AG04450 (cell line): ENCODE results near the gene PAXX. TPM values are rescaled to one million over a fixed set of nuclear protein-coding genes. Genes with fewer than 3 reads are reported as not detected.

Source experiments
- CTCF ChIA-PET: fragments of 300-600, 350-600 bp; formaldehyde crosslinking; extraction: SDS; loops from one replicate; lab custom pipeline; 2022; ENCODE audit warnings: antibody characterized with exemption, inconsistent platforms; lab: Charles Lee
- POLR2A ChIA-PET: fragments of 350-600 bp; formaldehyde crosslinking; extraction: SDS; loops from one replicate; lab custom pipeline; 2021; ENCODE audit warnings: antibody characterized with exemption, inconsistent platforms; lab: Yijun Ruan, JAX
- DNase-seq: peaks from one replicate; pipeline ENCODE4 v3.0.0-alpha.2; 2011; ENCODE audit warnings: low read depth, low spot score
- H3K27ac ChIP-seq: one replicate; pipeline ENCODE4 v1.5.1; 2012; ENCODE audit warnings: low read depth, low read length, control low read depth
- H3K27me3 ChIP-seq: one replicate; pipeline ENCODE4 v1.6.0; 2012; ENCODE audit warnings: low read length; ENCODE audit not compliant: control insufficient read depth, insufficient read depth
- H3K4me3 ChIP-seq: 2 replicates; pipeline ENCODE4 v1.5.1; 2011; ENCODE audit warnings: mild to moderate bottlenecking, low read depth, low read length, control low read depth
- H3K9me3 ChIP-seq: 2 replicates; pipeline ENCODE4 v1.5.1; 2012; ENCODE audit warnings: low read length; ENCODE audit not compliant: control insufficient read depth, insufficient read depth
- CTCF ChIP-seq: IDR thresholded peaks from 2 replicates; pipeline ENCODE4 v1.5.1; 2011; ENCODE audit warnings: low read depth, low read length, control low read depth, inconsistent platforms
- polyA plus RNA-seq: library from polyadenylated mRNA; depleted of rRNA; stranded (reverse); fragments of >200 nt; gene quantifications from 2 replicates; pipeline ENCODE4 v1.2.3, GENCODE V29; 2011

PAXX gene
- polyA plus RNA-seq, 1 experiment, result 6.0 TPM

GRCh38 chr9:137037035-137037434, 44.8 kb downstream of the PAXX start:
- H3K27ac ChIP-seq, result no peak overlapping the region
- no peaks in the 10 kb centered on the region for H3K27me3 ChIP-seq
- no peaks in the 10 kb centered on the region; the same call in 1 of the 2 replicates for H3K9me3 ChIP-seq
- TF ChIP-seq CTCF, result no peak
- H3K4me3 ChIP-seq, result no peak overlapping the region
- DNase-seq, result no peak
- CTCF ChIA-PET, result interaction anchor here (3.7 to 5.1 kb wide), 2 partner anchors 90 to 250 kb away, joined by 31 to 105 read pairs; no protein-coding TSS in a partner anchor
- POLR2A ChIA-PET, result no interaction called here

- Histone ChIP-seq H3K4me3 (no peak overlapping the region), H3K27me3 (no peaks in the 10 kb centered on the region), H3K9me3 (no peaks in the 10 kb centered on the region; the same call in 1 of the 2 replicates), H3K27ac (no peak overlapping the region)
- ChIA-PET CTCF (interaction anchor here (0.6 to 5.1 kb wide), 3 partner anchors 33 to 250 kb away, joined by 3 to 105 read pairs (median 31); partner anchors contain the start of gene SAPCD2), POLR2A (no interaction called here)
- DNase-seq, result no peak
- no peak for TF ChIP-seq CTCF
Measured at GRCh38 chr9:137037483-137037882, 45.3 kb downstream of the PAXX start.

- H3K27ac ChIP-seq, result no peak overlapping the region
- no peak for DNase-seq
- CTCF ChIA-PET, result interaction anchor here (1.3 kb wide), 1 partner anchor 25 kb away, joined by 3 read pairs; no protein-coding TSS in a partner anchor
- no peak overlapping the region for H3K4me3 ChIP-seq
- H3K27me3 ChIP-seq, result no peaks in the 10 kb centered on the region
- POLR2A ChIA-PET, result no interaction called here
- no peaks in the 10 kb centered on the region; the same call in 1 of the 2 replicates for H3K9me3 ChIP-seq
- no peak for TF ChIP-seq CTCF
Measured at GRCh38 chr9:137038916-137039315, 46.7 kb downstream of the PAXX start.

GRCh38 chr9:137039611-137040366, 47.6 kb downstream of the PAXX start:
- H3K27ac ChIP-seq, result no peak overlapping the region
- H3K27me3 ChIP-seq, result no peaks in the 10 kb centered on the region
- TF ChIP-seq CTCF, result no peak
- ChIA-PET POLR2A (no interaction called here), CTCF (interaction anchor here (1.0 to 1.3 kb wide), 2 partner anchors 10 to 24 kb away, joined by 3 to 8 read pairs; no protein-coding TSS in a partner anchor)
- H3K9me3 ChIP-seq, result no peaks in the 10 kb centered on the region; the same call in 1 of the 2 replicates
- no peak for DNase-seq
- H3K4me3 ChIP-seq, result no peak overlapping the region

- POLR2A ChIA-PET, result no interaction called here
- H3K27me3 ChIP-seq, result no peaks in the 10 kb centered on the region
- CTCF ChIA-PET, result no interaction called here
Measured at GRCh38 chr9:137040568-137040967, 48.3 kb downstream of the PAXX start.

More at GRCh38 chr9:137040568-137040967, 48.3 kb downstream of the PAXX start:
- H3K4me3 ChIP-seq, result no peak overlapping the region
- no peak for DNase-seq
- TF ChIP-seq CTCF, result no peak
- no peaks in the 10 kb centered on the region; the same call in 1 of the 2 replicates for H3K9me3 ChIP-seq
- no peak overlapping the region for H3K27ac ChIP-seq
